ENCODE data around the gene RAD18. TPM values are rescaled to one million over a fixed set of nuclear protein-coding genes. Genes with fewer than 3 reads are reported as not detected.

Gene RAD18
- total RNA-seq, 1 donor: 7.6 TPM

- H4K20me1 ChIP-seq (ENCODE audit: insufficient read depth, low read length): no peaks in the 10 kb centered on the region
- DNase-seq (ENCODE audit: insufficient read length, low spot score, missing footprints): no peak
- peaks cover 7% of the 10 kb centered on the region for H3K27me3 ChIP-seq (ENCODE audit: insufficient read depth, low read length)
- no peaks in the 10 kb centered on the region for H3K9me3 ChIP-seq (ENCODE audit: low read depth, low read length)
- H3K79me2 ChIP-seq (ENCODE audit: insufficient read depth, low read length): peaks cover 14% of the 10 kb centered on the region
- peaks cover 29% of the 10 kb centered on the region for H3K4me1 ChIP-seq (ENCODE audit: insufficient read depth, low read length)
- H3K4me3 ChIP-seq (ENCODE audit: insufficient read depth, low read length): no peak overlapping the region
- H2AFZ ChIP-seq (ENCODE audit: low read length): no peak overlapping the region
- no peaks in the 10 kb centered on the region for H3K36me3 ChIP-seq (ENCODE audit: insufficient read depth, low read length)
- H3K27ac ChIP-seq (ENCODE audit: low read depth, low read length): no peak overlapping the region
- H3K4me2 ChIP-seq (ENCODE audit: insufficient read depth, low read length): no peak overlapping the region
- TF ChIP-seq CTCF (IDR thresholded peaks at IDR 0.05; ENCODE audit: extremely low read depth, low read depth, low read length): no peak
Observed at GRCh38 chr3:8966820-8967348, 3.6 kb upstream of the RAD18 start.

- H3K27ac ChIP-seq (ENCODE audit: low read depth, low read length): no peak overlapping the region
- no peak for TF ChIP-seq CTCF (IDR thresholded peaks at IDR 0.05; ENCODE audit: extremely low read depth, low read depth, low read length)
- peaks cover 29% of the 10 kb centered on the region for H3K4me1 ChIP-seq (ENCODE audit: insufficient read depth, low read length)
- H3K4me3 ChIP-seq (ENCODE audit: insufficient read depth, low read length): no peak overlapping the region
- peaks cover 20% of the 10 kb centered on the region for H3K79me2 ChIP-seq (ENCODE audit: insufficient read depth, low read length)
- H2AFZ ChIP-seq (ENCODE audit: low read length): no peak overlapping the region
- H4K20me1 ChIP-seq (ENCODE audit: insufficient read depth, low read length): no peaks in the 10 kb centered on the region
- H3K4me2 ChIP-seq (ENCODE audit: insufficient read depth, low read length): no peak overlapping the region
- no peaks in the 10 kb centered on the region for H3K36me3 ChIP-seq (ENCODE audit: insufficient read depth, low read length)
- no peaks in the 10 kb centered on the region for H3K9me3 ChIP-seq (ENCODE audit: low read depth, low read length)
- H3K27me3 ChIP-seq (ENCODE audit: insufficient read depth, low read length): peaks cover 7% of the 10 kb centered on the region
- DNase-seq (ENCODE audit: insufficient read length, low spot score, missing footprints): no peak
Observed at GRCh38 chr3:8966150-8966819, 3.0 kb upstream of the RAD18 start.

- peaks cover 7% of the 10 kb centered on the region for H3K27me3 ChIP-seq (ENCODE audit: insufficient read depth, low read length)
- H2AFZ ChIP-seq (ENCODE audit: low read length): peak overlapping the region; percentile 66
- H3K9me3 ChIP-seq (ENCODE audit: low read depth, low read length): no peaks in the 10 kb centered on the region
- no peak for TF ChIP-seq CTCF (IDR thresholded peaks at IDR 0.05; ENCODE audit: extremely low read depth, low read depth, low read length)
- H3K4me2 ChIP-seq (ENCODE audit: insufficient read depth, low read length): peak overlapping the region; percentile 45
- H3K4me1 ChIP-seq (ENCODE audit: insufficient read depth, low read length): peaks cover 29% of the 10 kb centered on the region
- peak; percentile 81 for DNase-seq (ENCODE audit: insufficient read length, low spot score, missing footprints)
- no peaks in the 10 kb centered on the region for H3K36me3 ChIP-seq (ENCODE audit: insufficient read depth, low read length)
- no peak overlapping the region for H3K4me3 ChIP-seq (ENCODE audit: insufficient read depth, low read length)
- H3K79me2 ChIP-seq (ENCODE audit: insufficient read depth, low read length): peaks cover 36% of the 10 kb centered on the region
- no peaks in the 10 kb centered on the region for H4K20me1 ChIP-seq (ENCODE audit: insufficient read depth, low read length)
- H3K27ac ChIP-seq (ENCODE audit: low read depth, low read length): peak overlapping the region; percentile 42
Observed at GRCh38 chr3:8964436-8965370, 1.4 kb upstream of the RAD18 start.
